Testis (tissue), 3 donors: ENCODE measurements around the gene KRTCAP3. TPM values are rescaled to one million over a fixed set of nuclear protein-coding genes. Genes with fewer than 3 reads are reported as not detected.
"Not testable (repeated sequence)": the region's sequence is repeated elsewhere in the genome, so short reads cannot be mapped to it uniquely, and the experiment has no call there.

Experiments used
- DNase-seq: peaks from one replicate; pipeline ENCODE4 v3.0.0-alpha.2; 2019
- H3K27ac ChIP-seq, 2 donors: fragments of 200-600 bp; sonication (generic); one replicate each; pipeline ENCODE4 v1.5.1; 2019
- H3K27me3 ChIP-seq: fragments of 200-600 bp; sonication (generic); one replicate; pipeline ENCODE4 v1.5.1; 2019
- H3K36me3 ChIP-seq: fragments of 200-600 bp; sonication (generic); one replicate; pipeline ENCODE4 v1.5.1; 2017; ENCODE audit warnings: low read depth; ENCODE audit errors: missing control alignments
- H3K4me1 ChIP-seq: fragments of 200-600 bp; sonication (generic); one replicate; pipeline ENCODE4 v1.5.1; 2019
- H3K4me3 ChIP-seq, 2 donors: fragments of 200-600 bp; sonication (generic); one replicate each; pipeline ENCODE4 v1.5.1; 2017 to 2019
- H3K9me3 ChIP-seq: fragments of 200-600 bp; sonication (generic); one replicate; pipeline ENCODE4 v1.5.1; 2017
- POLR2A ChIP-seq: fragments of 450-650 bp; IDR thresholded peaks from one replicate; pipeline ENCODE4 v1.6.1; 2017; ENCODE audit warnings: antibody characterized with exemption, mild to moderate bottlenecking, moderate library complexity
- WGBS, 2 donors: methylation state at CpG; one replicate each; pipeline ENCODE4 v1.1.5; 2018; 5-methylcytosine and 5-hydroxymethylcytosine counted together
- intact Hi-C: fragments of 100-400 bp; cut with DNase I; formaldehyde crosslinking; loops from one replicate; pipeline ENCODE4 v1.15.1; 2023; ENCODE audit warnings: low total_unique reads
- polyA plus RNA-seq: library from polyadenylated mRNA; stranded (reverse); fragments of 350-450 nt; fragmentation: Illumina TruSeq; extraction: RNeasy Lipid Tissue Mini Kit (QIAGEN cat#74804); gene quantifications from one replicate; pipeline ENCODE4 v1.2.3, GENCODE V29; 2014; ENCODE audit warnings: low read depth, low replicate concordance; ENCODE audit not compliant: insufficient read depth
- total RNA-seq, 2 donors: library from RNA; depleted of rRNA; stranded (reverse); fragments of >200 nt; gene quantifications; one replicate each; pipeline ENCODE4 v1.2.3, GENCODE V29; 2016
- TF ChIP-seq, protein P1 (sequence below), 3 experiments: fragments of 450-650 bp in 2 of 3; fragments of 200-600 bp in 1 of 3; sonication (generic) in 1 of 3; IDR thresholded peaks; one replicate each; pipeline ENCODE4 v1.5.1; 2016 to 2019; ENCODE audit warnings: antibody characterized with exemption in 3 of 3, mild to moderate bottlenecking in 2 of 3, moderate library complexity in 1 of 3

Gene KRTCAP3
- total and polyA plus RNA-seq, 3 donors from 2014 or later: 4.3 to 6.8 (median 5.1) TPM

DNA sequence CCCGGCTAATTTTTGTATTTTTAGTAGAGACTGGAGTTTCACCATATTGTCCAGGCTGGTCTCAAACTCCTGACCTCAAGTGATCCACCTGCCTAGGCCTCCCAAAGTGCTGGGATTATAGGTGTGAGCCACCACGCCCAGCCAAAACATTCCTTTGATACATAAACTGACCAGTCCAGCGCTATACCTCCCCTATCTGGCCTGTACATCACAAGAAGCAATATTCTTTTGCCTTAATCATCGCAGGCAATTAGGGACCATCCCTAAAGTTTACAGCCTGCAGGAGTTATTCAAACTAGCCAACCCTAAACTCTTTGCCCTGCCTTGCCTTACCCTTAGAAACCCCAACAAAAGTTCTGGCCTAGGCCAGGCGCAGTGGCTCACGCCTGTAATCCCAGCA, 26.0 kb upstream of the KRTCAP3 start:
- H3K27ac ChIP-seq: no peak overlapping the region
- H3K36me3 ChIP-seq: no peaks in the 10 kb centered on the region
- no peaks in the 10 kb centered on the region for H3K4me1 ChIP-seq
- no peaks in the 10 kb centered on the region for H3K27me3 ChIP-seq
- no peak overlapping the region for H3K4me3 ChIP-seq
- WGBS, 2 donors: 93 to 96% methylated on average over 6 of the region's 6 CpGs
- H3K9me3 ChIP-seq: no peaks in the 10 kb centered on the region
- intact Hi-C loops: no loop called here
- TF ChIP-seq, protein P1, sequence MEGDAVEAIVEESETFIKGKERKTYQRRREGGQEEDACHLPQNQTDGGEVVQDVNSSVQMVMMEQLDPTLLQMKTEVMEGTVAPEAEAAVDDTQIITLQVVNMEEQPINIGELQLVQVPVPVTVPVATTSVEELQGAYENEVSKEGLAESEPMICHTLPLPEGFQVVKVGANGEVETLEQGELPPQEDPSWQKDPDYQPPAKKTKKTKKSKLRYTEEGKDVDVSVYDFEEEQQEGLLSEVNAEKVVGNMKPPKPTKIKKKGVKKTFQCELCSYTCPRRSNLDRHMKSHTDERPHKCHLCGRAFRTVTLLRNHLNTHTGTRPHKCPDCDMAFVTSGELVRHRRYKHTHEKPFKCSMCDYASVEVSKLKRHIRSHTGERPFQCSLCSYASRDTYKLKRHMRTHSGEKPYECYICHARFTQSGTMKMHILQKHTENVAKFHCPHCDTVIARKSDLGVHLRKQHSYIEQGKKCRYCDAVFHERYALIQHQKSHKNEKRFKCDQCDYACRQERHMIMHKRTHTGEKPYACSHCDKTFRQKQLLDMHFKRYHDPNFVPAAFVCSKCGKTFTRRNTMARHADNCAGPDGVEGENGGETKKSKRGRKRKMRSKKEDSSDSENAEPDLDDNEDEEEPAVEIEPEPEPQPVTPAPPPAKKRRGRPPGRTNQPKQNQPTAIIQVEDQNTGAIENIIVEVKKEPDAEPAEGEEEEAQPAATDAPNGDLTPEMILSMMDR (IDR thresholded peaks at IDR 0.05): no peak
- no peak for TF ChIP-seq POLR2A
- DNase-seq: no peak

DNA sequence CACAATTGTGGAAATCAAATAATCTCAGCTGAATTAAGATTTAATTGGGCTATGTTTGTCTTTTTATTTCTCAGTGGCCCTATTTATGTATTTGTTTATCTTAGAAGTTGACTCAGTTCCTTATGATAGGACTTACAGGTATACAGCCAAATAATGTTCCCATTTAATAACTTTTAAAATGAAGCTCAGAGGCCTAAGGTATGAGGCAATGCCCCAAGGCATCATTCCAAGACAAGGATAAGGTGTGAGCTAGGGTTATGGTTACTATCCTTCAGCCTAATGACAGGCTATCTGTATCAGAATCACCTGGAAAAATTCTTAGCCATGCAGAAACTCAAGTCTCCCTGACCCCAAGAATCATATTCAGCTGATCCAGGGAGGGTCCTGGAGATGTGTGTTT, 21.2 kb upstream of the KRTCAP3 start:
- DNase-seq: no peak
- TF ChIP-seq, protein P1 (IDR thresholded peaks at IDR 0.05): no peak
- no peak for TF ChIP-seq POLR2A
- H3K4me1 ChIP-seq: no peaks in the 10 kb centered on the region
- intact Hi-C loops: no loop called here
- H3K36me3 ChIP-seq: no peaks in the 10 kb centered on the region
- H3K4me3 ChIP-seq: no peak overlapping the region
- H3K27ac ChIP-seq: no peak overlapping the region
- H3K27me3 ChIP-seq: no peaks in the 10 kb centered on the region
- no peaks in the 10 kb centered on the region for H3K9me3 ChIP-seq

GRCh38 chr2:27421660-27422250, 20.4 kb upstream of the KRTCAP3 start:
- Histone ChIP-seq H3K9me3 (no peaks in the 10 kb centered on the region), H3K4me3 (no peak overlapping the region), H3K27me3 (no peaks in the 10 kb centered on the region), H3K36me3 (no peaks in the 10 kb centered on the region), H3K27ac (no peak overlapping the region), H3K4me1 (no peaks in the 10 kb centered on the region)
- TF ChIP-seq, protein P1 (IDR thresholded peaks at IDR 0.05): no peak
- no peak for TF ChIP-seq POLR2A
- DNase-seq: no peak
- 89 to 90% methylated on average over 4 of the region's 4 CpGs for whole genome bisulfite sequencing, 2 donors
- intact Hi-C loops: no loop called here

- TF ChIP-seq, protein P1 (IDR thresholded peaks at IDR 0.05): no peak
- TF ChIP-seq POLR2A: no peak
- H3K9me3 ChIP-seq: no peaks in the 10 kb centered on the region
- no peak overlapping the region for H3K4me3 ChIP-seq
- 98% methylated on average over 3 of the region's 3 CpGs for WGBS, 2 donors
- H3K27me3 ChIP-seq: no peaks in the 10 kb centered on the region
- no peak for DNase-seq
- H3K36me3 ChIP-seq: no peaks in the 10 kb centered on the region
- intact Hi-C loops: no loop called here
- no peaks in the 10 kb centered on the region for H3K4me1 ChIP-seq
- H3K27ac ChIP-seq: no peak overlapping the region
Measured at GRCh38 chr2:27422958-27423357, 19.2 kb upstream of the KRTCAP3 start.

DNA sequence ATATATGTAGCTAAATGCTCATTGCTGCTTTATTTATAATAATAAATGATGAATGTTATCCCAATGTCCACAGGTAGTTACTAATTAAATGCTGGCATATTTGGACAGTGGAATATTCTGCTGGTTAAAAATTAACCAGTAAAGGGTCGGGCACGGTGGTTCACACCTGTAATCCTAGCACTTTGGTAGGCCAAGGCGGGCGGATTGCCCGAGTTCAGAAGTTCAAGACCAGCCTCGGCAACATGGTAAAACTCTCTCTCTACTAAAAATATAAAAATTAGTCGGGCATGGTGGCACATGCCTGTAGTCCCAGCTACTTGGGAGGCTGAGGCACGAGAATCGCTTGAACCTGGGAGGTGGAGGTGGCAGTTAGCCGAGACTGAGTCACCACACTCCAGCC, 17.1 kb upstream of the KRTCAP3 start:
- H3K36me3 ChIP-seq, H3K27me3 ChIP-seq, H3K4me1 ChIP-seq, intact Hi-C loops, DNase-seq, H3K27ac ChIP-seq, H3K9me3 ChIP-seq, H3K4me3 ChIP-seq: not testable (repeated sequence)
- 92 to 94% methylated on average over 10 of the region's 10 CpGs for WGBS, 2 donors
